Left lung (tissue), 10 donors: ENCODE data around the gene OBSCN. TPM values are rescaled to one million over a fixed set of nuclear protein-coding genes. Genes with fewer than 3 reads are reported as not detected.
A peak's percentile ranks its signal among the peaks of the same experiment; 100 is the strongest.

Experiments
- ATAC-seq: fragments of 200-7000 bp; cut with Tn5 transposase; one replicate; pipeline ENCODE4 v1.9.1; 2020; ENCODE audit warnings: moderate library complexity
- DNase-seq, 4 donors: peaks; one replicate each; pipeline ENCODE4 v3.0.0-alpha.2; 2013 to 2020
- H3K27ac ChIP-seq, 2 donors: fragments of 200-600 bp; sonication (generic) in 1 of 2; one replicate each; pipeline versions ENCODE4 v1.5.0 to v1.8.0; 2020 to 2021
- H3K27me3 ChIP-seq, 2 donors: fragments of 200-600 bp; sonication (generic) in 1 of 2; one replicate each; pipeline versions ENCODE4 v1.5.0 to v1.8.0; 2020 to 2021
- H3K36me3 ChIP-seq, 2 donors: fragments of 200-600 bp; sonication (generic) in 1 of 2; one replicate each; pipeline versions ENCODE4 v1.5.0 to v1.8.0; 2020 to 2021
- H3K4me1 ChIP-seq, 2 donors: fragments of 200-600 bp; one replicate each; pipeline ENCODE4 v1.8.0; 2021
- H3K4me3 ChIP-seq, 2 donors: fragments of 200-600 bp; sonication (generic) in 1 of 2; one replicate each; pipeline versions ENCODE4 v1.5.0 to v1.8.0; 2020 to 2021; ENCODE audit warnings: mild to moderate bottlenecking in 1 of 2
- H3K9me3 ChIP-seq, 2 donors: fragments of 200-600 bp; sonication (generic) in 1 of 2; one replicate each; pipeline versions ENCODE4 v1.5.0 to v1.8.0; 2020 to 2021
- CTCF ChIP-seq, 2 donors: fragments of 200-600 bp; sonication (generic) in 1 of 2; IDR thresholded peaks; one replicate each; pipeline versions ENCODE4 v1.5.0 to v1.8.0; 2021; ENCODE audit warnings: antibody characterized with exemption in 2 of 2
- intact Hi-C, 2 donors: fragments of 100-400 bp; cut with DNase I; formaldehyde crosslinking; loops; one replicate each; pipeline versions ENCODE4 v1.11.2 to v1.14.2; 2022
- polyA plus RNA-seq, 6 donors: library from polyadenylated mRNA; unstranded; fragments of 120-200 nt; gene quantifications; one replicate each; pipeline ENCODE4 v1.2.1, GENCODE V29; 2013; ENCODE audit not compliant: insufficient read length in 6 of 6
- total RNA-seq, 2 donors: library from RNA; stranded (reverse); fragmentation: NEBNext Ultra II Directional; extraction: Animal tissue kit (Norgen Biotek cat#: 25700); gene quantifications; one replicate each; pipeline ENCODE4 v1.2.1, GENCODE V29; 2021
- donor health status: DM: no; HTN: yes; CAD: no.
- donor health status: DM: no; HTN: no; CAD: no.

The OBSCN gene
- total and polyA plus RNA-seq, 8 donors = 20.3 to 69.5 (median 47.5) TPM

- TF ChIP-seq CTCF (IDR thresholded peaks at IDR 0.05) = no peak
- no peak for DNase-seq
- Histone ChIP-seq H3K4me3 (no peak overlapping the region), H3K9me3 (no peaks in the 10 kb centered on the region), H3K27me3 (peaks cover 0 to 14% of the 10 kb centered on the region in 2 donors), H3K36me3 (peaks cover 0 to 25% of the 10 kb centered on the region in 2 donors), H3K27ac (no peak overlapping the region), H3K4me1 (peaks cover 0 to 16% of the 10 kb centered on the region in 2 donors)
- intact Hi-C loops = no loop called here
- ATAC-seq = no peak
Observed at GRCh38 chr1:228215663-228216116, 7.8 kb downstream of the OBSCN start.

DNA sequence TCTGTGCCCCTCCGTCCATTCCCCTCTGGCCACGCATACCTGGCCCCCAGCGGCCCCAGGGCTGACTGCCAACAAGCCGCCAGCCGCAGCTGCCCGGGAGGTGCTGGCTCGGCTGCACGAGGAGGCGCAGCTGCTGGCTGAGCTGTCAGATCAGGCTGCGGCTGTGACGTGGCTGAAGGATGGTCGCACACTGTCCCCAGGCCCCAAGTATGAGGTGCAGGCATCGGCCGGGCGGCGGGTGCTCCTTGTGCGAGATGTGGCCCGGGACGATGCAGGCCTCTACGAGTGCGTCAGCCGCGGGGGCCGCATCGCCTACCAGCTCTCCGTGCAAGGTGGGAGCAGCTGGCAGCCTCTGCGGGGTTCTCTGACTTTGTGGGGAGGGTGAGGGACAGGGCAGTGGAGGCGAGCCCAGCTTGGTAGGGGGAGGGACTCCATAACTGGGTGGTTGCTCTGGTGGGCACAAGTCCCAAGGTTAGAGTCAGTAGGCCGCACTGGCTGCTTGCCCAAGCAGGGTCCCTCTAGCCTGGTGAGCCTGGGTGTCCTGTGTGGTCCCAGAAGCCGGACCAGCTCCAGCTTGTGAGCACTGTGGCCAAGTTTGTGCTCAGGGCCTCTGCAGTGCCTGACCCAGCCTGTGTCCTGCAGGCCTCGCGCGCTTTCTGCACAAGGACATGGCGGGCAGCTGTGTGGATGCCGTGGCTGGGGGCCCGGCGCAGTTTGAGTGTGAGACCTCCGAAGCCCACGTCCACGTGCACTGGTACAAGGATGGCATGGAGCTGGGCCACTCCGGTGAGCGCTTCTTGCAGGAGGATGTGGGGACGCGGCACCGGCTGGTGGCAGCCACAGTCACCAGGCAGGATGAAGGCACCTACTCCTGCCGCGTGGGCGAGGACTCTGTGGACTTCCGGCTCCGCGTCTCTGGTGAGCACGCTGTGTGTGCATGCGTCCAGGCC is 8.8 kb downstream of the OBSCN start:
- TF ChIP-seq CTCF (IDR thresholded peaks at IDR 0.05) = no peak
- Histone ChIP-seq H3K27ac (no peak overlapping the region), H3K4me3 (no peak overlapping the region), H3K9me3 (no peaks in the 10 kb centered on the region), H3K4me1 (peaks cover 0 to 16% of the 10 kb centered on the region in 2 donors), H3K27me3 (peaks cover 0 to 14% of the 10 kb centered on the region in 2 donors), H3K36me3 (peaks cover 0 to 25% of the 10 kb centered on the region in 2 donors)
- intact Hi-C loops = no loop called here
- ATAC-seq (no peak), DNase-seq (peak in 1 of 4 donors; percentile 81)

GRCh38 chr1:228217551-228218344 is 9.9 kb downstream of the OBSCN start:
- H3K27ac ChIP-seq = no peak overlapping the region
- no peak for TF ChIP-seq CTCF (IDR thresholded peaks at IDR 0.05)
- no peak overlapping the region for H3K4me3 ChIP-seq
- no peaks in the 10 kb centered on the region for H3K9me3 ChIP-seq
- intact Hi-C loops = no loop called here
- ATAC-seq (no peak), DNase-seq (no peak)
- H3K27me3 ChIP-seq = peaks cover 0 to 9% of the 10 kb centered on the region in 2 donors
- H3K4me1 ChIP-seq = peaks cover 0 to 12% of the 10 kb centered on the region in 2 donors
- peaks cover 0 to 25% of the 10 kb centered on the region in 2 donors for H3K36me3 ChIP-seq

DNA sequence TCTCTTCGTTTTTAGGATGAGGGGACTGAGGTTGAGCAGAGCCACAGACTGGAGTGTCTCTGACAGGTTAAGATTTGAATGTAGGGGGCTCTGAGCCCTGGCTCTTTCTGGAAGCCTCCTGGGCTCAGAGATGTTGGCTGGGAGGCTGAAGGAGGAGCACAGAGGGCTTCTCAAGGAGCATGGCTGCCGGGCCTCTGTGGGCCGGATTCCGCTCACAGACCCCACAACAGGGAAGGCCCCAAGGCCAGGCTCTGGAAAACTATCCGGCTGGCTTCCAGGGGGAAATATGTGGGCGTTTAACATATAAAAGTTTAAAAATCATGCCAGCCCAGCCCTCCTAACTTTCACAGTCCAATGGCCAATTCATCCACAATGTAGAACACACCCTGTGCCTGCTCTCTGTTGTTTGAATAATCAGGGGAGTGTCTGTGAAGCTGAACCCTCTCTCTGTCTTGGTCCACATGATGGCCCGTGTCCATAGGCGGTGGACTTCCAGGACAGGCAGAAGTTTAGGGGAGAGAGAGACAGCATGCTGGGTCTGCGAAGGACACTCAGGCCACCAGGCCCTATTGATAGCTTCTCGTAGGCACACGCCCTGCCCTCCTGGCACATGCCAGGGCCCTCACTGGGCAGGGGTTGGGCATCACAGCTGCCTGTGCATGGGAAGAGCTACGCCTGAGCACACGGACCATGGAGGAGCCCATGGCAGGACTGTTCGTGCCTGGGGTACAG is 10.8 kb downstream of the OBSCN start:
- Histone ChIP-seq H3K36me3 (peaks cover 0 to 25% of the 10 kb centered on the region in 2 donors), H3K27me3 (peaks cover 0 to 5% of the 10 kb centered on the region in 2 donors), H3K9me3 (no peaks in the 10 kb centered on the region), H3K27ac (no peak overlapping the region), H3K4me1 (peaks cover 0 to 6% of the 10 kb centered on the region in 2 donors), H3K4me3 (no peak overlapping the region)
- ATAC-seq = no peak
- no peak for TF ChIP-seq CTCF (IDR thresholded peaks at IDR 0.05)
- intact Hi-C loops = no loop called here
- DNase-seq = no peak
